Measurements from ENCODE around the gene TULP1. TPM values are rescaled to one million over a fixed set of nuclear protein-coding genes. Genes with fewer than 3 reads are reported as not detected.
"Not testable (repeated sequence)": the region's sequence is repeated elsewhere in the genome, so short reads cannot be mapped to it uniquely, and the experiment has no call there.

The TULP1 gene
- total and polyA plus RNA-seq, 2 experiments from 2014 or later, result not detected

- H3K9ac ChIP-seq, result no peak overlapping the region
- H3K79me2 ChIP-seq (ENCODE audit: insufficient read depth), result no peaks in the 10 kb centered on the region
- in situ Hi-C loops (cut with MboI), result no loop called here
- TF ChIP-seq EZH2 (IDR thresholded peaks at IDR 0.05; ENCODE audit: insufficient read depth, poor library complexity, severe bottlenecking) (no peak), EZH2phosphoT487 (IDR thresholded peaks at IDR 0.05; ENCODE audit: insufficient read depth, low read depth) (no peak)
- H3K27ac ChIP-seq, result no peak overlapping the region
- H3K4me2 ChIP-seq (ENCODE audit: unreplicated experiment), result no peak overlapping the region
- H3K4me1 ChIP-seq (ENCODE audit: insufficient read depth), result no peaks in the 10 kb centered on the region
- no peak overlapping the region for H3K4me3 ChIP-seq
- H3K9me2 ChIP-seq (ENCODE audit: insufficient read depth), result no peaks in the 10 kb centered on the region
- no peaks in the 10 kb centered on the region for H3F3A ChIP-seq (ENCODE audit: insufficient read depth)
- H4K20me1 ChIP-seq (ENCODE audit: insufficient read depth), result no peaks in the 10 kb centered on the region
- no peak for DNase-seq
- WGBS, 2 experiments (ENCODE audit: low coverage in 1 of 2, low lambda C conversion rate in 2 of 2, missing lambda C conversion rate in 2 of 2), result 93 to 97% methylated on average over 4 of the region's 4 CpGs
- no peak overlapping the region for H2AFZ ChIP-seq
- no peaks in the 10 kb centered on the region for H3K27me3 ChIP-seq (replicated peaks; ENCODE audit: insufficient read depth)
- H3K9me3 ChIP-seq (ENCODE audit: low read depth), result no peaks in the 10 kb centered on the region
- no peaks in the 10 kb centered on the region for H3K36me3 ChIP-seq (ENCODE audit: low read depth)
Observed at GRCh38 chr6:35521235-35521634, 8.5 kb upstream of the TULP1 start.

- Histone ChIP-seq H3F3A (ENCODE audit: insufficient read depth) (no peaks in the 10 kb centered on the region), H3K9me3 (ENCODE audit: low read depth) (no peaks in the 10 kb centered on the region), H2AFZ (no peak overlapping the region), H3K4me3 (no peak overlapping the region), H3K36me3 (ENCODE audit: low read depth) (no peaks in the 10 kb centered on the region), H3K9ac (no peak overlapping the region), H3K27ac (no peak overlapping the region), H4K20me1 (ENCODE audit: insufficient read depth) (no peaks in the 10 kb centered on the region), H3K79me2 (ENCODE audit: insufficient read depth) (no peaks in the 10 kb centered on the region), H3K27me3 (replicated peaks; ENCODE audit: insufficient read depth) (no peaks in the 10 kb centered on the region), H3K4me1 (ENCODE audit: insufficient read depth) (no peaks in the 10 kb centered on the region), H3K4me2 (ENCODE audit: unreplicated experiment) (no peak overlapping the region), H3K9me2 (ENCODE audit: insufficient read depth) (no peaks in the 10 kb centered on the region)
- no peak for TF ChIP-seq EZH2 (IDR thresholded peaks at IDR 0.05; ENCODE audit: insufficient read depth, poor library complexity, severe bottlenecking)
- 79 to 82% methylated on average over 9 of the region's 9 CpGs for WGBS, 2 experiments (ENCODE audit: low coverage in 1 of 2, low lambda C conversion rate in 2 of 2, missing lambda C conversion rate in 2 of 2)
- no peak for DNase-seq
- in situ Hi-C loops (cut with MboI), result no loop called here
Observed at GRCh38 chr6:35519313-35520015, 6.8 kb upstream of the TULP1 start.

- Histone ChIP-seq H3K9me2 (ENCODE audit: insufficient read depth) (no peaks in the 10 kb centered on the region), H3K4me2 (ENCODE audit: unreplicated experiment) (no peak overlapping the region), H3K9me3 (ENCODE audit: low read depth) (no peaks in the 10 kb centered on the region), H3K27ac (no peak overlapping the region), H2AFZ (no peak overlapping the region), H3K9ac (no peak overlapping the region), H3K36me3 (ENCODE audit: low read depth) (no peaks in the 10 kb centered on the region), H3K4me3 (no peak overlapping the region), H3K79me2 (ENCODE audit: insufficient read depth) (no peaks in the 10 kb centered on the region), H3K27me3 (replicated peaks; ENCODE audit: insufficient read depth) (no peaks in the 10 kb centered on the region), H3K4me1 (ENCODE audit: insufficient read depth) (no peaks in the 10 kb centered on the region), H3F3A (ENCODE audit: insufficient read depth) (no peaks in the 10 kb centered on the region), H4K20me1 (ENCODE audit: insufficient read depth) (no peaks in the 10 kb centered on the region)
- DNase-seq, result no peak
- TF ChIP-seq EZH2phosphoT487 (IDR thresholded peaks at IDR 0.05; ENCODE audit: insufficient read depth, low read depth), result no peak
- no peak for TF ChIP-seq EZH2 (IDR thresholded peaks at IDR 0.05; ENCODE audit: insufficient read depth, poor library complexity, severe bottlenecking)
- 89% methylated on average over 6 of the region's 6 CpGs for whole genome bisulfite sequencing, 2 experiments (ENCODE audit: low coverage in 1 of 2, low lambda C conversion rate in 2 of 2, missing lambda C conversion rate in 2 of 2)
- in situ Hi-C loops (cut with MboI), result no loop called here
Observed at GRCh38 chr6:35518566-35519312, 6.0 kb upstream of the TULP1 start.

GRCh38 chr6:35517978-35518377 is 5.3 kb upstream of the TULP1 start:
- H3F3A ChIP-seq (ENCODE audit: insufficient read depth); H3K36me3 ChIP-seq (ENCODE audit: low read depth); H3K9me2 ChIP-seq (ENCODE audit: insufficient read depth); H3K4me1 ChIP-seq (ENCODE audit: insufficient read depth); in situ Hi-C loops (cut with MboI); H4K20me1 ChIP-seq (ENCODE audit: insufficient read depth); H3K9me3 ChIP-seq (ENCODE audit: low read depth); H3K4me2 ChIP-seq (ENCODE audit: unreplicated experiment); H3K79me2 ChIP-seq (ENCODE audit: insufficient read depth); DNase-seq; H3K4me3 ChIP-seq; H3K9ac ChIP-seq; H2AFZ ChIP-seq; H3K27me3 ChIP-seq (replicated peaks; ENCODE audit: insufficient read depth); H3K27ac ChIP-seq: not testable (repeated sequence)
- WGBS, 2 experiments (ENCODE audit: low coverage in 1 of 2, low lambda C conversion rate in 2 of 2, missing lambda C conversion rate in 2 of 2), result 81 to 85% methylated on average over 7 of the region's 7 CpGs
